HEK293 (cell line): ENCODE results near the gene S100A11.

ENCODE experiments used
- CTCF ChIA-PET: fragments of 350-600 bp; formaldehyde crosslinking; extraction: SDS; loops from one replicate; lab custom pipeline; 2021; ENCODE audit warnings: antibody characterized with exemption; lab: Yijun Ruan, JAX
- POLR2A ChIA-PET: fragments of 300-600 bp; formaldehyde crosslinking; extraction: SDS; loops from one replicate; lab custom pipeline; 2020; ENCODE audit warnings: antibody characterized with exemption, inconsistent platforms; lab: Yijun Ruan, JAX
- H3K27ac ChIP-seq: fragments of 200-500 bp; sonication (Bioruptor generic); 2 replicates; pipeline ENCODE4 v1.5.1; 2014; ENCODE audit warnings: low read depth, low read length, control low read depth, inconsistent platforms; ENCODE audit errors: extremely low read depth
- H3K36me3 ChIP-seq, 2 experiments: fragments of 200-500 bp in 1 of 2; sonication (Bioruptor generic) in 1 of 2; 1 replicate in 1 of 2; 2 replicates in 1 of 2; pipeline ENCODE4 v1.5.1; 2014 to 2017; ENCODE audit warnings: inconsistent platforms in 2 of 2, low read length in 2 of 2; ENCODE audit not compliant: control insufficient read depth in 2 of 2, insufficient read depth in 1 of 2
- H3K4me1 ChIP-seq: fragments of 200-500 bp; sonication (Bioruptor generic); 2 replicates; pipeline ENCODE4 v1.5.1; 2014; ENCODE audit warnings: mild to moderate bottlenecking, low read length, inconsistent platforms; ENCODE audit not compliant: control insufficient read depth, insufficient read depth
- H3K4me3 ChIP-seq: 2 replicates; pipeline ENCODE4 v1.5.1; 2011; ENCODE audit warnings: low read depth, mild to moderate bottlenecking, control low read depth, low read length, moderate library complexity
- H3K9me3 ChIP-seq: fragments of 200-500 bp; sonication (Bioruptor generic); 2 replicates; pipeline ENCODE4 v1.5.1; 2014; ENCODE audit warnings: low read depth, low read length, inconsistent platforms; ENCODE audit not compliant: control insufficient read depth, insufficient read depth
- GLIS1 ChIP-seq: fragments of 450-650 bp; formaldehyde crosslinking; IDR thresholded peaks from 2 replicates; pipeline ENCODE4 v1.5.1; 2016; ENCODE audit warnings: missing biosample characterization, missing genetic modification characterization
- IKZF3 ChIP-seq: fragments of 450-650 bp; IDR thresholded peaks from 2 replicates; pipeline ENCODE4 v1.5.0; 2018; ENCODE audit warnings: missing biosample characterization, mild to moderate bottlenecking, missing genetic modification characterization, moderate library complexity
- REPIN1 ChIP-seq: fragments of 450-650 bp; formaldehyde crosslinking; IDR thresholded peaks from 2 replicates; pipeline ENCODE4 v1.5.1; 2017; ENCODE audit warnings: missing biosample characterization, missing genetic modification characterization, low read depth
- SP2 ChIP-seq: fragments of 450-650 bp; formaldehyde crosslinking; IDR thresholded peaks from 2 replicates; pipeline ENCODE4 v1.5.1; 2016; ENCODE audit warnings: missing biosample characterization, missing genetic modification characterization
- TRIM28 ChIP-seq: IDR thresholded peaks from 2 replicates; pipeline ENCODE4 v1.6.1; 2011; ENCODE audit warnings: low read length, control low read depth, borderline replicate concordance
- YY2 ChIP-seq: fragments of 450-650 bp; formaldehyde crosslinking; IDR thresholded peaks from 2 replicates; pipeline ENCODE4 v1.5.1; 2016; ENCODE audit warnings: missing biosample characterization, missing genetic modification characterization
- ZBTB48 ChIP-seq: fragments of 450-650 bp; formaldehyde crosslinking; IDR thresholded peaks from 2 replicates; pipeline ENCODE4 v1.5.1; 2016; ENCODE audit warnings: missing biosample characterization, missing genetic modification characterization
- ZBTB8A ChIP-seq: fragments of 450-650 bp; formaldehyde crosslinking; IDR thresholded peaks from 2 replicates; pipeline ENCODE4 v1.5.1; 2016; ENCODE audit warnings: missing biosample characterization, missing genetic modification characterization
- ZEB2 ChIP-seq: fragments of 450-650 bp; formaldehyde crosslinking; IDR thresholded peaks from 2 replicates; pipeline ENCODE4 v1.5.1; 2016; ENCODE audit warnings: missing biosample characterization, missing genetic modification characterization
- ZFP3 ChIP-seq: fragments of 450-650 bp; formaldehyde crosslinking; IDR thresholded peaks from 2 replicates; pipeline ENCODE4 v1.5.1; 2016; ENCODE audit warnings: low read depth, missing biosample characterization, missing genetic modification characterization
- ZFP69B ChIP-seq: fragments of 450-650 bp; formaldehyde crosslinking; IDR thresholded peaks from 2 replicates; pipeline ENCODE4 v1.5.1; 2016; ENCODE audit warnings: missing biosample characterization, missing genetic modification characterization
- ZNF19 ChIP-seq: fragments of 450-650 bp; formaldehyde crosslinking; IDR thresholded peaks from 2 replicates; pipeline ENCODE4; 2016; ENCODE audit warnings: missing biosample characterization, missing genetic modification characterization, low read depth
- ZNF292 ChIP-seq: fragments of 450-650 bp; formaldehyde crosslinking; IDR thresholded peaks from 2 replicates; pipeline ENCODE4 v1.5.1; 2016; ENCODE audit warnings: low read depth, missing biosample characterization, missing genetic modification characterization, borderline replicate concordance
- ZNF391 ChIP-seq: fragments of 450-650 bp; formaldehyde crosslinking; IDR thresholded peaks from 2 replicates; pipeline ENCODE4 v1.5.1; 2016; ENCODE audit warnings: low read depth, missing biosample characterization, missing genetic modification characterization, borderline replicate concordance
- ZNF416 ChIP-seq: fragments of 450-650 bp; formaldehyde crosslinking; IDR thresholded peaks from 2 replicates; pipeline ENCODE4 v1.5.1; 2016; ENCODE audit warnings: missing biosample characterization, missing genetic modification characterization
- ZNF426 ChIP-seq: fragments of 450-650 bp; formaldehyde crosslinking; IDR thresholded peaks from 2 replicates; pipeline ENCODE4 v1.5.1; 2017; ENCODE audit warnings: missing biosample characterization, missing genetic modification characterization, mild to moderate bottlenecking, inconsistent platforms, moderate library complexity
- ZNF555 ChIP-seq: fragments of 450-650 bp; formaldehyde crosslinking; conservative IDR thresholded peaks from 2 replicates; pipeline ENCODE4 v1.5.1; 2017; ENCODE audit warnings: missing biosample characterization, mild to moderate bottlenecking, missing genetic modification characterization, inconsistent platforms
- ZNF677 ChIP-seq: fragments of 450-650 bp; IDR thresholded peaks from 2 replicates; pipeline ENCODE4 v1.5.0; 2018; ENCODE audit warnings: missing biosample characterization, mild to moderate bottlenecking, missing genetic modification characterization, moderate library complexity
- ZNF843 ChIP-seq: fragments of 450-650 bp; formaldehyde crosslinking; IDR thresholded peaks from 2 replicates; pipeline ENCODE4 v1.5.1; 2016; ENCODE audit warnings: missing biosample characterization, missing genetic modification characterization
- TF ChIP-seq, protein P1 (sequence below): fragments of 450-650 bp; formaldehyde crosslinking; IDR thresholded peaks from 2 replicates; pipeline ENCODE4 v1.5.1; 2016; ENCODE audit warnings: missing biosample characterization, missing genetic modification characterization
- TF ChIP-seq, protein P2 (sequence below): fragments of 450-650 bp; formaldehyde crosslinking; IDR thresholded peaks from 2 replicates; pipeline ENCODE4 v1.5.1; 2016; ENCODE audit warnings: missing biosample characterization, missing genetic modification characterization
- TF ChIP-seq, protein P3 (sequence below): fragments of 450-650 bp; formaldehyde crosslinking; IDR thresholded peaks from 2 replicates; pipeline ENCODE4 v1.5.1; 2016; ENCODE audit warnings: missing biosample characterization, missing genetic modification characterization, low read depth
- TF ChIP-seq, protein P4 (sequence below): fragments of 450-650 bp; formaldehyde crosslinking; IDR thresholded peaks from 2 replicates; pipeline ENCODE4 v1.5.1; 2016; ENCODE audit warnings: missing biosample characterization, missing genetic modification characterization
- TF ChIP-seq, protein P5 (sequence below): sonication (generic); formaldehyde crosslinking; IDR thresholded peaks from 2 replicates; pipeline ENCODE4 v1.8.1; 2022; ENCODE audit warnings: mild to moderate bottlenecking, moderate library complexity, missing genetic modification reagents
- TF ChIP-seq, protein P6 (sequence below): fragments of 450-650 bp; formaldehyde crosslinking; IDR thresholded peaks from 2 replicates; pipeline ENCODE4 v1.5.1; 2016; ENCODE audit warnings: missing biosample characterization, missing genetic modification characterization

Gene S100A11

DNA sequence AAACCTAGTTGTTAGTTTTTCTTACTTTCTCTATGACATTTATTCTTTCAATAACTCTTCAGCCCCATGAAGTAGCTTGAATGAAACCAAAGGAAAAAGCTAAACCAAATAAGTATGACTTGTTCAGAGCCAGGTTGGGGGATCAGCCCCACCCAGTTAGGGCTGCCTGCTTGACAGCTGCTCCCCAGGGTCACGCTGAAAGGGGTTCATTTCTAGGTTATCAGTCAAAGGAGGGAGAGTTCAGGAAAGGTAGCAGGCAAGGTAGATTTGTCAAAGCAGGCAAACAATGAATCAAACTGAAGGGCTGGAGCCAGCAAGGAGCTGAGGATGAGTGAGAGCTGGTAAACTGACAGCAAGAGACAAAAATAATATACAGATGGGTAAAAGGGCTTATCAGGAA lies 3.1 kb upstream of the S100A11 start (continued):
- TF ChIP-seq, protein P1, sequence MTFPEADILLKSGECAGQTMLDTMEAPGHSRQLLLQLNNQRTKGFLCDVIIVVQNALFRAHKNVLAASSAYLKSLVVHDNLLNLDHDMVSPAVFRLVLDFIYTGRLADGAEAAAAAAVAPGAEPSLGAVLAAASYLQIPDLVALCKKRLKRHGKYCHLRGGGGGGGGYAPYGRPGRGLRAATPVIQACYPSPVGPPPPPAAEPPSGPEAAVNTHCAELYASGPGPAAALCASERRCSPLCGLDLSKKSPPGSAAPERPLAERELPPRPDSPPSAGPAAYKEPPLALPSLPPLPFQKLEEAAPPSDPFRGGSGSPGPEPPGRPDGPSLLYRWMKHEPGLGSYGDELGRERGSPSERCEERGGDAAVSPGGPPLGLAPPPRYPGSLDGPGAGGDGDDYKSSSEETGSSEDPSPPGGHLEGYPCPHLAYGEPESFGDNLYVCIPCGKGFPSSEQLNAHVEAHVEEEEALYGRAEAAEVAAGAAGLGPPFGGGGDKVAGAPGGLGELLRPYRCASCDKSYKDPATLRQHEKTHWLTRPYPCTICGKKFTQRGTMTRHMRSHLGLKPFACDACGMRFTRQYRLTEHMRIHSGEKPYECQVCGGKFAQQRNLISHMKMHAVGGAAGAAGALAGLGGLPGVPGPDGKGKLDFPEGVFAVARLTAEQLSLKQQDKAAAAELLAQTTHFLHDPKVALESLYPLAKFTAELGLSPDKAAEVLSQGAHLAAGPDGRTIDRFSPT (tag by site-specific recombination): no peak
- TF ChIP-seq ZFP3 (tag by site-specific recombination) (no peak), ZNF555 (tag by site-specific recombination) (no peak), ZNF426 (tag by site-specific recombination) (no peak), SP2 (tag by site-specific recombination) (no peak), ZBTB48 (tag by site-specific recombination) (no peak), ZNF677 (tag by site-specific recombination) (no peak)

DNA sequence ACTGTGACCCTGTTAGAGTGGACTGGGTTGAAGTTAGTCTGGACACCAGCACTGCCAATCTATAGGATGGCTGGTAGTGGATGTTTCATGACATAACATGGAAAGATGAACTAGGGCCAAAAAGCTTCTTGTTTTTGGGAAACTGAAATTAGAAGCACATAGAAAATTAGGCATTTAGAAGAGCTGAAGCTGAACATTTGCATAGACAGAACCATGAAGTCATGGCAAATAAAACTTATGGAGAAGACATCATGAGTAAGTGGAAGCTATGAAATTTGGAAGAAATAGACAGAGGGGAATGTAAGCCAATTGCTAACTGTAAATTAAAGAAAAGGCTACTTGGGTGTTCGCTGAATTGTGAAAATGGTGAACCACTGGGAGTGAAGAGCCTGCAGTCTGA lies 2.7 kb upstream of the S100A11 start:
- Histone ChIP-seq H3K27ac (no peak overlapping the region), H3K4me3 (no peak overlapping the region), H3K36me3 (no peaks in the 10 kb centered on the region), H3K9me3 (no peaks in the 10 kb centered on the region), H3K4me1 (no peaks in the 10 kb centered on the region; the same call in 1 of the 2 replicates)
- ChIA-PET CTCF (interaction anchor here (0.5 to 1.6 kb wide), 4 partner anchors 9 to 72 kb away, joined by 3 to 6 read pairs (median 4); no protein-coding TSS in a partner anchor), POLR2A (interaction anchor here (1.4 kb wide), 1 partner anchor 9 kb away, joined by 3 read pairs; no protein-coding TSS in a partner anchor)
- TF ChIP-seq ZNF416 (tag by site-specific recombination): no peak
- TF ChIP-seq, protein P2, sequence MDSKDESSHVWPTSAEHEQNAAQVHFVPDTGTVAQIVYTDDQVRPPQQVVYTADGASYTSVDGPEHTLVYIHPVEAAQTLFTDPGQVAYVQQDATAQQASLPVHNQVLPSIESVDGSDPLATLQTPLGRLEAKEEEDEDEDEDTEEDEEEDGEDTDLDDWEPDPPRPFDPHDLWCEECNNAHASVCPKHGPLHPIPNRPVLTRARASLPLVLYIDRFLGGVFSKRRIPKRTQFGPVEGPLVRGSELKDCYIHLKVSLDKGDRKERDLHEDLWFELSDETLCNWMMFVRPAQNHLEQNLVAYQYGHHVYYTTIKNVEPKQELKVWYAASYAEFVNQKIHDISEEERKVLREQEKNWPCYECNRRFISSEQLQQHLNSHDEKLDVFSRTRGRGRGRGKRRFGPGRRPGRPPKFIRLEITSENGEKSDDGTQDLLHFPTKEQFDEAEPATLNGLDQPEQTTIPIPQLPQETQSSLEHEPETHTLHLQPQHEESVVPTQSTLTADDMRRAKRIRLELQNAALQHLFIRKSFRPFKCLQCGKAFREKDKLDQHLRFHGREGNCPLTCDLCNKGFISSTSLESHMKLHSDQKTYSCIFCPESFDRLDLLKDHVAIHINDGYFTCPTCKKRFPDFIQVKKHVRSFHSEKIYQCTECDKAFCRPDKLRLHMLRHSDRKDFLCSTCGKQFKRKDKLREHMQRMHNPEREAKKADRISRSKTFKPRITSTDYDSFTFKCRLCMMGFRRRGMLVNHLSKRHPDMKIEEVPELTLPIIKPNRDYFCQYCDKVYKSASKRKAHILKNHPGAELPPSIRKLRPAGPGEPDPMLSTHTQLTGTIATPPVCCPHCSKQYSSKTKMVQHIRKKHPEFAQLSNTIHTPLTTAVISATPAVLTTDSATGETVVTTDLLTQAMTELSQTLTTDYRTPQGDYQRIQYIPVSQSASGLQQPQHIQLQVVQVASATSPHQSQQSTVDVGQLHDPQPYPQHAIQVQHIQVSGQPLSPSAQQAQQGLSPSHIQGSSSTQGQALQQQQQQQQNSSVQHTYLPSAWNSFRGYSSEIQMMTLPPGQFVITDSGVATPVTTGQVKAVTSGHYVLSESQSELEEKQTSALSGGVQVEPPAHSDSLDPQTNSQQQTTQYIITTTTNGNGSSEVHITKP (tag by site-specific recombination): no peak
- no peak for TF ChIP-seq ZNF292 (tag by site-specific recombination)
- TF ChIP-seq ZFP69B (tag by site-specific recombination): no peak
- no peak for TF ChIP-seq ZNF843 (tag by site-specific recombination)
- no peak for TF ChIP-seq ZEB2 (tag by site-specific recombination)
- no peak for TF ChIP-seq TRIM28
- TF ChIP-seq, protein P3, sequence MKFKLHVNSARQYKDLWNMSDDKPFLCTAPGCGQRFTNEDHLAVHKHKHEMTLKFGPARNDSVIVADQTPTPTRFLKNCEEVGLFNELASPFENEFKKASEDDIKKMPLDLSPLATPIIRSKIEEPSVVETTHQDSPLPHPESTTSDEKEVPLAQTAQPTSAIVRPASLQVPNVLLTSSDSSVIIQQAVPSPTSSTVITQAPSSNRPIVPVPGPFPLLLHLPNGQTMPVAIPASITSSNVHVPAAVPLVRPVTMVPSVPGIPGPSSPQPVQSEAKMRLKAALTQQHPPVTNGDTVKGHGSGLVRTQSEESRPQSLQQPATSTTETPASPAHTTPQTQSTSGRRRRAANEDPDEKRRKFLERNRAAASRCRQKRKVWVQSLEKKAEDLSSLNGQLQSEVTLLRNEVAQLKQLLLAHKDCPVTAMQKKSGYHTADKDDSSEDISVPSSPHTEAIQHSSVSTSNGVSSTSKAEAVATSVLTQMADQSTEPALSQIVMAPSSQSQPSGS: no peak
- TF ChIP-seq IKZF3 (tag by site-specific recombination): no peak
- no peak for TF ChIP-seq ZBTB8A (tag by site-specific recombination)
- TF ChIP-seq GLIS1: no peak
- TF ChIP-seq, protein P4, sequence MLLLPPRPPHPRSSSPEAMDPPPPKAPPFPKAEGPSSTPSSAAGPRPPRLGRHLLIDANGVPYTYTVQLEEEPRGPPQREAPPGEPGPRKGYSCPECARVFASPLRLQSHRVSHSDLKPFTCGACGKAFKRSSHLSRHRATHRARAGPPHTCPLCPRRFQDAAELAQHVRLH (tag by site-specific recombination): no peak
- TF ChIP-seq, protein P5, sequence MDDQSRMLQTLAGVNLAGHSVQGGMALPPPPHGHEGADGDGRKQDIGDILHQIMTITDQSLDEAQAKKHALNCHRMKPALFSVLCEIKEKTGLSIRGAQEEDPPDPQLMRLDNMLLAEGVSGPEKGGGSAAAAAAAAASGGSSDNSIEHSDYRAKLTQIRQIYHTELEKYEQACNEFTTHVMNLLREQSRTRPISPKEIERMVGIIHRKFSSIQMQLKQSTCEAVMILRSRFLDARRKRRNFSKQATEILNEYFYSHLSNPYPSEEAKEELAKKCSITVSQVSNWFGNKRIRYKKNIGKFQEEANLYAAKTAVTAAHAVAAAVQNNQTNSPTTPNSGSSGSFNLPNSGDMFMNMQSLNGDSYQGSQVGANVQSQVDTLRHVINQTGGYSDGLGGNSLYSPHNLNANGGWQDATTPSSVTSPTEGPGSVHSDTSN (CRISPR knock-in tag): no peak
- TF ChIP-seq REPIN1 (tag by site-specific recombination): no peak
- TF ChIP-seq, protein P6, sequence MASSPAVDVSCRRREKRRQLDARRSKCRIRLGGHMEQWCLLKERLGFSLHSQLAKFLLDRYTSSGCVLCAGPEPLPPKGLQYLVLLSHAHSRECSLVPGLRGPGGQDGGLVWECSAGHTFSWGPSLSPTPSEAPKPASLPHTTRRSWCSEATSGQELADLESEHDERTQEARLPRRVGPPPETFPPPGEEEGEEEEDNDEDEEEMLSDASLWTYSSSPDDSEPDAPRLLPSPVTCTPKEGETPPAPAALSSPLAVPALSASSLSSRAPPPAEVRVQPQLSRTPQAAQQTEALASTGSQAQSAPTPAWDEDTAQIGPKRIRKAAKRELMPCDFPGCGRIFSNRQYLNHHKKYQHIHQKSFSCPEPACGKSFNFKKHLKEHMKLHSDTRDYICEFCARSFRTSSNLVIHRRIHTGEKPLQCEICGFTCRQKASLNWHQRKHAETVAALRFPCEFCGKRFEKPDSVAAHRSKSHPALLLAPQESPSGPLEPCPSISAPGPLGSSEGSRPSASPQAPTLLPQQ (tag by site-specific recombination): no peak
- no peak for TF ChIP-seq ZNF19 (tag by site-specific recombination)
- no peak for TF ChIP-seq ZNF391 (tag by site-specific recombination)
- TF ChIP-seq YY2: no peak
